Right lobe of liver (tissue), 6 donors: ENCODE data around the gene PAPLN. TPM values are rescaled to one million over a fixed set of nuclear protein-coding genes. Genes with fewer than 3 reads are reported as not detected.

Experiments used
- ATAC-seq, 4 donors: fragments of 200-7000 bp; cut with Tn5 transposase; one replicate each; pipeline ENCODE4 v1.9.1; 2020; ENCODE audit warnings: mild to moderate bottlenecking in 4 of 4, moderate library complexity in 4 of 4
- DNase-seq, 3 donors: peaks; one replicate each; pipeline ENCODE4 v3.0.0-alpha.2; 2020
- H3K27ac ChIP-seq, 3 donors: fragments of 200-600 bp; one replicate each; pipeline ENCODE4 v1.8.0; 2022
- H3K27me3 ChIP-seq, 2 donors: fragments of 200-600 bp; one replicate each; pipeline ENCODE4 v1.8.0; 2022
- H3K36me3 ChIP-seq, 4 donors: fragments of 200-600 bp; sonication (generic) in 1 of 4; one replicate each; pipeline versions ENCODE4 v1.5.1 to v1.8.0; 2017 to 2022; ENCODE audit warnings: control low read depth in 1 of 4
- H3K4me1 ChIP-seq, 4 donors: fragments of 200-600 bp; sonication (generic) in 1 of 4; one replicate each; pipeline versions ENCODE4 v1.5.1 to v1.8.0; 2017 to 2022; ENCODE audit warnings: control low read depth in 1 of 4
- H3K4me3 ChIP-seq, 3 donors: fragments of 200-600 bp; one replicate each; pipeline ENCODE4 v1.8.0; 2022
- H3K9me3 ChIP-seq, 4 donors: fragments of 200-600 bp; sonication (generic) in 1 of 4; one replicate each; pipeline versions ENCODE4 v1.5.1 to v1.8.0; 2017 to 2022; ENCODE audit warnings: control low read depth in 1 of 4
- CTCF ChIP-seq, 4 donors: fragments of 200-600 bp in 3 of 4; fragments of 450-650 bp in 1 of 4; IDR thresholded peaks; one replicate each; pipeline versions ENCODE4 v1.5.1 to v1.8.0; 2016 to 2022; ENCODE audit warnings: antibody characterized with exemption in 4 of 4, mild to moderate bottlenecking in 2 of 4
- POLR2A ChIP-seq: fragments of 450-650 bp; IDR thresholded peaks from one replicate; pipeline ENCODE4 v1.6.1; 2017; ENCODE audit warnings: antibody characterized with exemption, mild to moderate bottlenecking
- WGBS: methylation state at CpG from one replicate; pipeline ENCODE4 v1.1.6; 2018; ENCODE audit warnings: low coverage, low lambda C conversion rate; ENCODE audit not compliant: insufficient coverage; ENCODE audit errors: missing lambda C conversion rate; 5-methylcytosine and 5-hydroxymethylcytosine counted together
- intact Hi-C, 2 donors: fragments of 100-400 bp; cut with DNase I; formaldehyde crosslinking; loops; one replicate each; pipeline versions ENCODE4 v1.11.2 to v1.14.1; 2022
- total RNA-seq, 6 experiments: library from RNA; depleted of rRNA in 2 of 6; stranded (reverse); fragments of >200 nt in 2 of 6; fragmentation: NEBNext Ultra II Directional in 3 of 6; extraction: Animal tissue kit (Norgen Biotek cat#: 25700) in 3 of 6; gene quantifications; one replicate each; pipeline versions ENCODE4 v1.1.0 to v1.2.4, GENCODE V29; 2016 to 2023
- donor health status: DM: no; HTN: yes; CAD: no.
- donor health status: DM: no; HTN: no; CAD: no.
- donor health status: DM: no; HTN: no; CAD: no.
- donor health status: DM: no; HTN: yes; CAD: no.
- donor health status: DM: no; HTN: yes; CAD: no.

The PAPLN gene
- total RNA-seq, 6 experiments from 2014 or later: 0.86 to 3.2 (median 1.2) TPM

DNA sequence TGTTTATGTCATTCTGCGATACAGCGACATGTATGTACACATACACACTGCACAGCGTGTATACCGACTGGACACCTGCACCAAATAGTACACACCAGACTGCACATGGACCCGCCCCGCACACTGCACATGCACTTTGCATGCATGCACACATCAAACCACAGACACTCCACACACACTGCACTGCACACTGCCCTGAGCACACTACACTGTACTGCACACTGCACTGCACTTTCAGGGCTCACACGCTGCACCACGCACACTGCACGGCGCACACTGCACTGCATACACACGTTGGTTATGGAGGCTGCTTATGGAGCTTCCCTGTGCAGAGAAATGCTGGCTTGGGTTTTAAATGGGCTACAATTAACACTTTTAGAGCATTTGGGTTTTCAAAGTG lies 1.6 kb downstream of the PAPLN start:
- no peak overlapping the region for H3K27ac ChIP-seq
- TF ChIP-seq CTCF (IDR thresholded peaks at IDR 0.05): no peak
- no peak for TF ChIP-seq POLR2A
- H3K4me3 ChIP-seq: no peak overlapping the region
- peaks cover 0 to 5% of the 10 kb centered on the region in 2 donors for H3K27me3 ChIP-seq
- no peaks in the 10 kb centered on the region for H3K36me3 ChIP-seq
- ATAC-seq (no peak), DNase-seq (peak in 1 of 3 donors; percentile 44)
- H3K9me3 ChIP-seq: no peaks in the 10 kb centered on the region
- intact Hi-C loops: no loop called here
- H3K4me1 ChIP-seq: peaks cover 0 to 21% (median 0%) of the 10 kb centered on the region in 4 donors
- 93% methylated on average over 8 of the region's 11 CpGs for WGBS

DNA sequence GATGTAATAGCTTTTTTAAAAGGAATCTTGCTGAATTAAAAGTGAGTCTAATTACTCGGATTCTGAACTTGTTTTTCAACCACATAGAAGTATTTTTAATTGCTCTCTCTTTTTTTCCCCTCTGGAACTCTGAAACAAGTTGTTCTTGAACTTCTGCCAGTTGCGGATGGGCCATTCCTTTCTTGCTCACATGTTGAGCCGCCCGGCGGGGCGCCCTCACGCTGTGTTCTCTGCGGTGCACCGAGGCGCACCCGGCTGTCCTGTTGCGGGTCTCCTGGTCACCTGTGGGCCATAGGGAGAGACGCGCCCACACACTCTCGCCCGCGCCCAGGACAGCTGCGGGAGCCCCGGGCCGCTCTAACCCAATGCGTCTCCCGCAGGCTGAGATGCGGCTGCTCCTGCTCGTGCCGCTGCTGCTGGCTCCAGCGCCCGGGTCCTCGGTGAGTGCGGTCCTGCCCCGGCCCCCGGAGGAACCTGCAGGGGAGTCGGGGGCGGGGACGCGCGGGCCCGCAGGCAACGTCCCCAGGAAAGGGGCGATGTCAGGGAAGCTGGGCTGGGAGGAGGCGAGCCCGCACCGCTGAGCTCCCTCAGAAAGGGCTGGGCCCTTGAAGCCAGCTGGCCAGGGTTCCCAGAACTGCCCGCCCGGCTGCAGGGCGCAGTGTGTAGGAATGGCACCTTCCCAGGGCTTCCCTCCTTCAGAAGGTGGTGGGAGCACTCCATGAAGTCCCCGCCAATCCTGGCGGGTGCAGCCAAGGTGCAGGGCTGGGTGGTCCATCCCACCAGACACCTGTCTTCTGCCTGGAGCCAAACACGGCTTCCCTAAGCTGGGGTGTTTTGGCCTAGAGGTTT lies 2.3 kb downstream of the PAPLN start:
- TF ChIP-seq CTCF (IDR thresholded peaks at IDR 0.05) (no peak), POLR2A (no peak)
- Histone ChIP-seq H3K27me3 (peaks cover 0 to 5% of the 10 kb centered on the region in 2 donors), H3K9me3 (no peaks in the 10 kb centered on the region), H3K4me3 (peak overlapping the region in 1 of 3 donors; percentile 10), H3K36me3 (no peaks in the 10 kb centered on the region), H3K4me1 (peaks cover 0 to 21% (median 0%) of the 10 kb centered on the region in 4 donors), H3K27ac (no peak overlapping the region)
- peak in 2 of 3 donors; percentile 57 to 60 for DNase-seq
- intact Hi-C loops: no loop called here
- WGBS: 8% methylated on average over 13 of the region's 48 CpGs
- ATAC-seq: peak; percentile 16 to 46 (median 36)

DNA sequence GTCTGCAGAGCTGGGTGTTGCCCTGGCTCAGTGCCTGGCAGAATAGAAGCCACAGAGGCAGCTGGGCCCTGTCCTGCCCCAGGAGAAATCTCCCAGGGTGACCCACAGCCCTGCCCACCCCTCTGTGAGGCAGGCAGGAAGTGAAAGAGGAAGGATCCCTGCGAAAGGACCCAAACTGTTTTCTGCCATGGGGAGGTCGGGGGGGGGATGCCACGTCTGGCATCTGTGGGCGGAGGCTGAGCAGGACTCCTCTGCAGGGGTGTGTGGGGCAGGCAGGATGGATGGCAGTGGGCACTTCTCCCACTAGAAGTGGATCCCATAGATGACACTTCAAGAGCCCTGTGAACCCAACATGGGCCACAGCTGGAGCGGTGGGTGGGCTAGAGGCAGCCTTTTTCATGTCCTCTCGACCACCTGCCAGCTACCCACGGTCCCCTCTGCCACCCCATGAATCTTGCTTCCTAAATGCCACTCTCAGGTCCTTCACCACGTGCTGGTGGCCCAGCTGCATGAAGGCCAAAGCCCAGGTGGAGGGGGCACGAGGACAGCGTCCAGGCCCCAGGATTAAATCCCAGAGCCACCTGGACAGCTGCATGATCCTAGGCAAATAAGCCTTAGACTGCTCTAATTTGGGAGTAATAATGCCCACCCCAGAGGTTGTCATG lies 3.6 kb downstream of the PAPLN start:
- WGBS: 63% methylated on average over 4 of the region's 10 CpGs
- ATAC-seq (peak in 3 of 4 donors; percentile 10 to 51 (median 12)), DNase-seq (peak in 2 of 3 donors; percentile 20 to 48)
- no peak overlapping the region for H3K4me3 ChIP-seq
- TF ChIP-seq POLR2A: no peak
- TF ChIP-seq CTCF (IDR thresholded peaks at IDR 0.05): no peak
- peaks cover 0 to 21% (median 0%) of the 10 kb centered on the region in 4 donors for H3K4me1 ChIP-seq
- intact Hi-C loops: no loop called here
- no peaks in the 10 kb centered on the region for H3K9me3 ChIP-seq
- H3K27ac ChIP-seq: no peak overlapping the region
- peaks cover 0 to 5% of the 10 kb centered on the region in 2 donors for H3K27me3 ChIP-seq
- no peaks in the 10 kb centered on the region for H3K36me3 ChIP-seq

DNA sequence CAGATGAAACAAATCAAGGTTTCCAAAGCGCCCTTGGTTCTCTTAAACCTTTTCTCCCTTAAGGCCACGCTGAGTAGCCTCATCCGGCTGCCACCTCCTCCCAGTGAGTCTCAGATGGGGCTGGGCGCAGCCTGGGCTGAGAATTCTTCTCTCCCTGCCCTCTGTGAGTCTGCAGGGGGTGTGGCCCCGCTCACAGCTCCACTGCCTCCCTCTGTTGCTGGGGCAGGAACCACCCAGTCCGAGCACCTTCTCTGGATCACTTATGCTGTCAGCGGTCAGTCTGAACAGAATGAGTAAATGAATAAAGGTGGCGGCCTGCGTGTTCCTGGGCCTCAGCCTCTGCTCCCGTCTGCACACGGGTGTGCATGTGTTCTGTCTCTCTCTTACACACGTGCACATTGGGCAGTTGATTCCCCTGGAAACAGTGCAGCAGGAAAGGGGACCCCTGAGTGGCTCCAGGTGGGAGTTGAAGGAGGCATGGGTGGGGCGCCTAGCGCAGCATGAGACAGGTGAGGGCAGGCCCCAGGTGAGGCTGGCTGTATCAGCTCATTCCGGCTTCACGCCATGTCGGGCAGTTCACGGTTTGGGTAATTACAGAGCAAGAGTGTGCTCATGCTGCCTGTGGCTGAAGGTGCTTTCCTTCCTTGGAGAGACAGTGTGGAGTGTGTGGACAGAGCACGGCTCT lies 4.3 kb downstream of the PAPLN start:
- H3K4me1 ChIP-seq: peaks cover 0 to 21% (median 0%) of the 10 kb centered on the region in 4 donors
- intact Hi-C loops: no loop called here
- no peaks in the 10 kb centered on the region for H3K36me3 ChIP-seq
- DNase-seq: peak in 1 of 3 donors; percentile 47
- TF ChIP-seq CTCF (IDR thresholded peaks at IDR 0.05) (no peak), POLR2A (no peak)
- H3K27me3 ChIP-seq: peaks cover 0 to 5% of the 10 kb centered on the region in 2 donors
- H3K27ac ChIP-seq: no peak overlapping the region
- ATAC-seq: no peak
- H3K4me3 ChIP-seq: no peak overlapping the region
- no peaks in the 10 kb centered on the region for H3K9me3 ChIP-seq
- WGBS: 92% methylated on average over 6 of the region's 19 CpGs
